IMR-90 (cell line): ENCODE measurements around the gene PPP6R3.

Experiments used
- CTCF ChIP-seq: conservative IDR thresholded peaks from 2 replicates; pipeline ENCODE4 v1.5.1; 2012; ENCODE audit warnings: mild to moderate bottlenecking, low read depth, low read length, improper control_type of control experiment
- MAFK ChIP-seq: IDR thresholded peaks from 2 replicates; pipeline ENCODE4 v1.6.1; 2012; ENCODE audit warnings: low read depth, low read length, improper control_type of control experiment
- POLR2A ChIP-seq: IDR thresholded peaks from 2 replicates; pipeline ENCODE4 v1.6.1; 2012; ENCODE audit warnings: mild to moderate bottlenecking, low read depth, low read length
- SMC3 ChIP-seq: fragments of 150-350 bp; IDR thresholded peaks from 2 replicates; pipeline ENCODE4 v1.6.1; 2016; ENCODE audit warnings: low read depth, mild to moderate bottlenecking, antibody characterized with exemption, low read length, moderate library complexity

- TF ChIP-seq CTCF (no peak), SMC3 (no peak), MAFK (no peak), POLR2A (no peak)
These were observed 129.1 kb downstream of the PPP6R3 start for GRCh38 chr11:68589547-68590216.
